Muscle layer of colon (tissue), 2 donors: ENCODE measurements around the gene INPP5B.
"Not testable (repeated sequence)": the region's sequence is repeated elsewhere in the genome, so short reads cannot be mapped to it uniquely, and the experiment has no call there.

Experiments
- H3K27ac ChIP-seq: one replicate; pipeline ENCODE4 v1.7.0; 2013; ENCODE audit warnings: low read depth, mild to moderate bottlenecking, low read length, moderate library complexity
- H3K27me3 ChIP-seq, 2 donors: one replicate each; pipeline ENCODE4 v1.7.0; 2013; ENCODE audit warnings: low read length in 2 of 2, mild to moderate bottlenecking in 2 of 2; ENCODE audit not compliant: insufficient read depth in 2 of 2, control insufficient read depth in 1 of 2
- H3K36me3 ChIP-seq: one replicate; pipeline ENCODE4 v1.7.0; 2013; ENCODE audit warnings: mild to moderate bottlenecking, low read length; ENCODE audit not compliant: insufficient read depth
- H3K4me1 ChIP-seq: one replicate; pipeline ENCODE4 v1.7.0; 2013; ENCODE audit warnings: mild to moderate bottlenecking, low read length; ENCODE audit not compliant: insufficient read depth
- H3K4me3 ChIP-seq, 2 donors: one replicate each; pipeline ENCODE4 v1.7.0; 2013; ENCODE audit warnings: low read length in 2 of 2, low read depth in 1 of 2, mild to moderate bottlenecking in 1 of 2, moderate library complexity in 1 of 2
- H3K9ac ChIP-seq: one replicate; pipeline ENCODE4 v1.7.0; 2013; ENCODE audit warnings: low read length
- H3K9me3 ChIP-seq: one replicate; pipeline ENCODE4 v1.7.0; 2013; ENCODE audit warnings: mild to moderate bottlenecking, low read length
- donor health status: abdominal sarcoma.
- donor health status: Adenocarcinoma of cecum.

The INPP5B gene

GRCh38 chr1:37907416-37908125 is 39.3 kb downstream of the INPP5B start:
- not testable (repeated sequence) for H3K9ac ChIP-seq, H3K4me3 ChIP-seq, H3K4me1 ChIP-seq, H3K9me3 ChIP-seq, H3K27me3 ChIP-seq, H3K27ac ChIP-seq, H3K36me3 ChIP-seq

DNA sequence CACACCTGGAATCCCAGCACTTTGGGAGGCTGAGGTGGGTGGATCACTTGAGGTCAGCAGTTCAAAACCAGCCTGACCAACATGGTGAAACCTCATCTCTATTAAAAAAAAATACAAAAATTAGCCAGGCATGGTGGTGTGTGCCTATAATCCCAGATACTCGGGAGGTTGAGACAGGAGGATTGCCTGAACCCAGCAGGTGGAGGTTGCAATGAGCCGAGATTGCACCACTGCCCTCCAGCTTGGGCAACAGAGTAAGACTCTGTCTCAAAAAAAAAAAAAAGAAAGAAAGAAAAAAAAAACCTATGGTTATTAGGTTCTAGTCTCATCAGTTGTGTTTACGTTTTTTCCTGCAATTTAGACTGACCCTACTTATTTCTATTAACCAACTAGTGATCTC is 40.3 kb downstream of the INPP5B start:
- not testable (repeated sequence) for H3K36me3 ChIP-seq, H3K27me3 ChIP-seq, H3K9ac ChIP-seq, H3K27ac ChIP-seq, H3K4me1 ChIP-seq, H3K9me3 ChIP-seq, H3K4me3 ChIP-seq

- H3K27ac ChIP-seq = no peak overlapping the region
- H3K9ac ChIP-seq = no peak overlapping the region
- no peaks in the 10 kb centered on the region for H3K36me3 ChIP-seq
- H3K4me3 ChIP-seq = no peak overlapping the region
- no peaks in the 10 kb centered on the region for H3K4me1 ChIP-seq
- no peaks in the 10 kb centered on the region for H3K27me3 ChIP-seq
- no peaks in the 10 kb centered on the region for H3K9me3 ChIP-seq
Measured at GRCh38 chr1:37905727-37906126, 41.1 kb downstream of the INPP5B start.

GRCh38 chr1:37903921-37904320 is 42.9 kb downstream of the INPP5B start:
- H3K4me3 ChIP-seq, H3K36me3 ChIP-seq, H3K27me3 ChIP-seq, H3K27ac ChIP-seq, H3K9ac ChIP-seq, H3K4me1 ChIP-seq, H3K9me3 ChIP-seq: not testable (repeated sequence)

GRCh38 chr1:37902983-37903382 is 43.9 kb downstream of the INPP5B start:
- H3K27ac ChIP-seq = no peak overlapping the region
- H3K9ac ChIP-seq = no peak overlapping the region
- no peak overlapping the region for H3K4me3 ChIP-seq
- no peaks in the 10 kb centered on the region for H3K36me3 ChIP-seq
- H3K9me3 ChIP-seq = no peaks in the 10 kb centered on the region
- no peaks in the 10 kb centered on the region for H3K27me3 ChIP-seq
- H3K4me1 ChIP-seq = no peaks in the 10 kb centered on the region

GRCh38 chr1:37901893-37902225 is 45.0 kb downstream of the INPP5B start:
- Histone ChIP-seq H3K9ac (no peak overlapping the region), H3K4me1 (no peaks in the 10 kb centered on the region), H3K27ac (no peak overlapping the region), H3K9me3 (no peaks in the 10 kb centered on the region), H3K4me3 (no peak overlapping the region), H3K36me3 (no peaks in the 10 kb centered on the region), H3K27me3 (no peaks in the 10 kb centered on the region)

DNA sequence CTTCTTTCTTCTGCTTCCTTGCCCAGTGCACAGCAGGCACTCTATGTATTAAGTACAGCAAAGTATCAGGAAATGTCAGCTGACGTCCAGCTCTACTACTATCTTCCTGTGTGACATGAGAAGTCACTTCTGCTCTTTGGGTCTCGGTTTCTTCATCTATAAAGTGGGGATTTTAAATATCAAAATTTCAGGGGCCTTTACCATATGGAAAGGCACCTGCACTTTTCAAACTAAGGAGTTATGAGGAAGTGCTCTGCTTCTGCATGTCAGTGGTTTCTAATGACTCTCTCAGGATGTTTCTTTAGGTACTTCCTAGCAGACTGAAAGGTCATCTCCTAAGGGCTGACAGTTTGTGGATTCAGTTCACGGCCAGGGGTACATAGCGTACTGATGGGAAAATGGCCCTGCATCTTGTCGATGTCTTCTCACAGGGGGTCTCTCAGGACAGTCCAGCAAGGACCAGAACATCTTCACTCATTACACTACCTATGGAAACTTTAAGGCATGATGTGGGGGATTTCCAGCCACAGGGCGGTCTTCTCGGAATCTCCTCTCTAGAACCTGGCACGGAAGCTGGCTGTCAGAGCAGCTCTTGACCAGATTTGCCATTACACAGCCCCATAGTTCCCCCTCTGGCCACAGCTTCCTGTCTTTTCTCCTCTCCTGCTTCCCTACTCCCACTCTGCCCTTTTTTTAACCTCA is 45.5 kb downstream of the INPP5B start:
- no peak overlapping the region for H3K4me3 ChIP-seq
- no peaks in the 10 kb centered on the region for H3K27me3 ChIP-seq
- H3K36me3 ChIP-seq = no peaks in the 10 kb centered on the region
- H3K9ac ChIP-seq = no peak overlapping the region
- H3K27ac ChIP-seq = no peak overlapping the region
- H3K9me3 ChIP-seq = no peaks in the 10 kb centered on the region
- no peaks in the 10 kb centered on the region for H3K4me1 ChIP-seq

DNA sequence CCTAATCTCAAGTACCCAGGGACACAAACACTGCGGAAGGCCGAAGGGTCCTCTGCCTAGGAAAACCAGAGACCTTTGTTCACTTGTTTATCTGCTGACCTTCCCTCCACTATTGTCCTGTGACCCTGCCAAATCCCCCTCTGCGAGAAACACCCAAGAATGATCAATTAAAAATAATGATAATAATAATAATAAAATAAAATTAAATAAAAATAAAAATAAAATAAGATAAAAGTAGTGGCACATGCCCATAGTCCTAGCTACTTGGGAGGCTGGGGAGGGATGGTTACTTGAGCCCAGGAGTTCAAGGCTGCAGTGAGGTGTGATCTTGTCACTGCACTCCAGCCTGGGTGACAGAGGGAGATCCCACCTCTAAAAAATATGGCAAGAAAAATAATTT is 49.3 kb downstream of the INPP5B start:
- H3K9me3 ChIP-seq, H3K4me1 ChIP-seq, H3K4me3 ChIP-seq, H3K9ac ChIP-seq, H3K27me3 ChIP-seq, H3K27ac ChIP-seq, H3K36me3 ChIP-seq: not testable (repeated sequence)

DNA sequence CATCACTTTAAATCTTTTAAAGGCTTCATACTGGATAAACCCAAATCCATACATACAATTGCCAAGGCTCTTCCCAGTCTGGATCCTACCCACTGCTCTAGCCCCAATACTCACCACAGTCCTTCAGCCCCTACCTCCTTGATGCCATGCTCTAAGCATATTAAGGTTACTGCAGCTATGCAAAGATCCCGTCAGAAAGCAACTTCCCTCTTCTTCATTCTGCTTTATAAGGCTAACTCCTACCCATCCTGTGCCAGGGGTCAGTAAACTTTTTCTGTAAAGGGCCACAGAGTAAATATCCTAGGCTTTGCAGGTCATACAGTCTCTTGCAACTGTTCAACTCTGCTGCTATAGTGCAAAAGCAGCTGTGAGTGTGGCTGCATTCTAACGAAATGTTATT is 53.2 kb downstream of the INPP5B start:
- no peak overlapping the region for H3K27ac ChIP-seq
- no peak overlapping the region for H3K9ac ChIP-seq
- no peaks in the 10 kb centered on the region for H3K27me3 ChIP-seq
- H3K9me3 ChIP-seq = no peaks in the 10 kb centered on the region
- H3K4me3 ChIP-seq = no peak overlapping the region
- no peaks in the 10 kb centered on the region for H3K4me1 ChIP-seq
- peaks cover 20% of the 10 kb centered on the region for H3K36me3 ChIP-seq

DNA sequence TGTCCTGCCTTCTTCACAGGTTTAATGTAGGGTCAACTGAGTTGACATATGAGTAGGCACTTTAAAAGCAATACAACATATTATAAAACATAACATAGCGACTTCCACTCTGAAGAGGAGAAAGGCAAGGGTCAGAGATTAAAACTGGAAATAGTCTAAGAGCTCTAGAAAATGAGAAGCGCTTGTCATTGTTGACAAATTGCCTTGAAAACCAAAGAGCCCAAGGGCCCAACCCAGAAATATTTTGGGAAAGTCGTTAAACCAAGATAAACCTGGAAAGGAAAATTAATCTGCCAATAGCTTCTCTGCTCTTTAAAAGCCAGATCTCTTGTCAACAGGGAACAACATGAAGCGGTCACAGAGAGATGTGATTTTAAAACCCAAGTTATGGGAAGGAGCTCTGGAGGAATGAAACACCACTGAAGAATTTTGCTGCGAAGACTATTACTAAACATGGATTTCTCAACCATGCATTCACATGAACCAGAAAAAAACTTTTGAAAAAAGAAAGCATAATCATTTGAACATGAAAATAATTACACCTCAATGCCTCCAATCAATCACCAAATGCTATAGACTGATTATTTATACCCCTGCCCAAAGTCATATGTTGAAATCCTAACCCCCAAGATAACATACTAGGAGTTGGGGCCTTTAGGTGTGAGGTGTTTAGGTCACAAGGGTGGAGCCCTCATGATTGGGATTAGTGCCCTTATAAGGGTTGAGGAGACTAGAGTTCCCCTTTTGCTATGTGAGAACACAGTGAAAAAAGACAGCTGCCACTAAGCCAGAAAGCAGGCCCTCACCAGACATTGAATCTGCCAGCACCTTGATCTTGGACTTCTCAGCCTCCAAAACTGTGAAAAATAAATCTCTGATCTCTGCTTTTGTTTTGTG is 54.5 kb downstream of the INPP5B start:
- no peak overlapping the region for H3K27ac ChIP-seq
- no peaks in the 10 kb centered on the region for H3K27me3 ChIP-seq
- H3K4me3 ChIP-seq = no peak overlapping the region
- H3K9ac ChIP-seq = no peak overlapping the region
- H3K4me1 ChIP-seq = no peaks in the 10 kb centered on the region
- H3K36me3 ChIP-seq = peaks cover 33% of the 10 kb centered on the region
- no peaks in the 10 kb centered on the region for H3K9me3 ChIP-seq

GRCh38 chr1:37890378-37891014 is 56.4 kb downstream of the INPP5B start:
- H3K27ac ChIP-seq = no peak overlapping the region
- H3K36me3 ChIP-seq = peaks cover 51% of the 10 kb centered on the region
- no peaks in the 10 kb centered on the region for H3K4me1 ChIP-seq
- no peak overlapping the region for H3K4me3 ChIP-seq
- no peaks in the 10 kb centered on the region for H3K9me3 ChIP-seq
- no peak overlapping the region for H3K9ac ChIP-seq
- H3K27me3 ChIP-seq = no peaks in the 10 kb centered on the region
